HT1080 (cell line): ENCODE measurements around the gene SNX14. TPM values are rescaled to one million over a fixed set of nuclear protein-coding genes. Genes with fewer than 3 reads are reported as not detected.

Source experiments
- DNase-seq: peaks from one replicate; pipeline ENCODE4 v3.0.0-alpha.2; 2015; ENCODE audit warnings: low read depth
- polyA plus RNA-seq, 2 experiments: library from polyadenylated mRNA; depleted of rRNA; stranded (reverse); fragments of >200 nt; gene quantifications; 2 replicates each; pipeline ENCODE4 v1.2.3, GENCODE V29; 2015
- total RNA-seq: library from RNA; depleted of rRNA; stranded (reverse); fragments of >200 nt; shearing (Covaris generic); gene quantifications from 2 replicates; pipeline ENCODE4 v1.2.3, GENCODE V29; 2014; rRNA removed

The SNX14 gene
- 86.3 and 87.8 TPM in 2 replicates for total RNA-seq
- 68.1 and 84.2 TPM in 2 replicates for polyA plus RNA-seq (2015; cell fraction: cytosol; rRNA removed)
- polyA plus RNA-seq (2015; cell fraction: nucleus; rRNA removed), result 223 and 232 TPM in 2 replicates

- DNase-seq, result peak; percentile 96
Observed at GRCh38 chr6:85593438-85594196, at the start of gene SNX14. TSS of gene SNX14 (minus strand) at chr6:85593858. CDS start at chr6:85593718, 140 bp downstream.

- peak; percentile 96 for DNase-seq
Observed at GRCh38 chr6:85642774-85643536, 49.3 kb upstream of the SNX14 start, which contains the start of gene SYNCRIP. TSS of gene SYNCRIP (minus strand) at chr6:85642886. CDS start at chr6:85641439, 1,447 bp downstream.

- peak; percentile 53 for DNase-seq
Observed at GRCh38 chr6:85641897-85642773, 48.5 kb upstream of the SNX14 start.

- peak; percentile 45 for DNase-seq
Observed at GRCh38 chr6:85641522-85641896, 47.9 kb upstream of the SNX14 start.

- no peak for DNase-seq
Observed at GRCh38 chr6:85640821-85641220, 47.2 kb upstream of the SNX14 start.

- DNase-seq, result no peak
Observed at GRCh38 chr6:85637579-85637978, 43.9 kb upstream of the SNX14 start.

- no peak for DNase-seq
Observed at GRCh38 chr6:85632164-85632942, 38.7 kb upstream of the SNX14 start.

- DNase-seq, result peak; percentile 17
Observed at GRCh38 chr6:85631117-85631516, 37.5 kb upstream of the SNX14 start.

- DNase-seq, result no peak
Observed at GRCh38 chr6:85628353-85628752, 34.7 kb upstream of the SNX14 start.

- no peak for DNase-seq
Observed at GRCh38 chr6:85620308-85620707, 26.6 kb upstream of the SNX14 start.

GRCh38 chr6:85614780-85615179 lies 21.1 kb upstream of the SNX14 start:
- no peak for DNase-seq

- DNase-seq, result no peak
Observed at GRCh38 chr6:85612690-85613474, 19.2 kb upstream of the SNX14 start.

GRCh38 chr6:85610182-85610895 lies 16.7 kb upstream of the SNX14 start:
- DNase-seq, result no peak

GRCh38 chr6:85602100-85602499 lies 8.4 kb upstream of the SNX14 start:
- DNase-seq, result no peak

- DNase-seq, result no peak
Observed at GRCh38 chr6:85600713-85601313, 7.2 kb upstream of the SNX14 start.

- DNase-seq, result no peak
Observed at GRCh38 chr6:85594197-85594930, 706 bp upstream of the SNX14 start.

GRCh38 chr6:85592033-85592432 lies 1.6 kb downstream of the SNX14 start:
- DNase-seq, result no peak

GRCh38 chr6:85591207-85591606 lies 2.5 kb downstream of the SNX14 start:
- no peak for DNase-seq
